Endothelial cell of umbilical vein (primary cell): ENCODE results near the gene FIS1. TPM values are rescaled to one million over a fixed set of nuclear protein-coding genes. Genes with fewer than 3 reads are reported as not detected.
"Not testable (repeated sequence)": the region's sequence is repeated elsewhere in the genome, so short reads cannot be mapped to it uniquely, and the experiment has no call there.

Experiments
- BruUV-seq: library from RNA; stranded (reverse); fragments of 400-500 nt; replicated peaks from 2 replicates; lab custom pipeline; 2021; lab: Mats Ljungman, UMichigan
- CTCF ChIA-PET: fragments of 300-600, 350-600 bp; sonication (Branson Sonifier 250); formaldehyde crosslinking; loops from one replicate; lab custom pipeline; 2021; ENCODE audit warnings: antibody characterized with exemption, inconsistent platforms; lab: Charles Lee
- POLR2A ChIA-PET: fragments of 300-600, 350-600 bp; sonication (Branson Sonifier 250); formaldehyde crosslinking; loops from one replicate; lab custom pipeline; 2021; ENCODE audit warnings: antibody characterized with exemption, inconsistent platforms; lab: Charles Lee
- DNase-seq: peaks from one replicate; pipeline ENCODE4 v3.0.0-alpha.2; 2011; ENCODE audit warnings: low read depth, low spot score
- FAIRE-seq: peaks from 2 replicates; lab custom pipeline; 2011; peaks lifted over from hg19 to GRCh38; lab: Jason Lieb, UNC
- H2AFZ ChIP-seq: 2 replicates; pipeline ENCODE4 v1.6.0; 2012; ENCODE audit warnings: low read depth, low read length, control low read depth, inconsistent platforms
- H3K27ac ChIP-seq: 2 replicates; pipeline ENCODE4 v1.5.1; 2011; ENCODE audit warnings: low read depth, mild to moderate bottlenecking, control low read depth, low read length, moderate library complexity; ENCODE audit not compliant: insufficient read depth
- H3K27me3 ChIP-seq, 2 experiments: 2 replicates each; pipeline versions ENCODE4 v1.6.0 to v1.6.1; 2011; ENCODE audit warnings: low read length in 2 of 2, mixed read lengths in 1 of 2; ENCODE audit not compliant: control insufficient read depth in 2 of 2, insufficient read depth in 2 of 2
- H3K36me3 ChIP-seq, 2 experiments: 2 replicates in 1 of 2; 3 replicates in 1 of 2; pipeline ENCODE4 v1.5.1; 2011; ENCODE audit warnings: low read length in 2 of 2, mild to moderate bottlenecking in 1 of 2, moderate library complexity in 1 of 2; ENCODE audit not compliant: control insufficient read depth in 2 of 2, insufficient read depth in 2 of 2; ENCODE audit errors: extremely low read depth in 1 of 2
- H3K4me1 ChIP-seq: 3 replicates; pipeline ENCODE4 v1.5.1; 2011; ENCODE audit warnings: mild to moderate bottlenecking, low read length; ENCODE audit not compliant: control insufficient read depth, insufficient read depth; ENCODE audit errors: extremely low read depth
- H3K4me2 ChIP-seq: 2 replicates; pipeline ENCODE4 v1.6.1; 2011; ENCODE audit warnings: low read length, control low read depth, mixed read lengths; ENCODE audit not compliant: insufficient read depth
- H3K4me3 ChIP-seq, 3 experiments: fragments of 200-600 bp in 1 of 3; sonication (generic), shearing (Covaris generic) in 1 of 3; replicated peaks in 1 of 3; 2 replicates each; pipeline ENCODE4 v1.5.1; 2011 to 2016; ENCODE audit warnings: control low read depth in 3 of 3, low read length in 3 of 3, mild to moderate bottlenecking in 2 of 3, inconsistent platforms in 1 of 3, low read depth in 1 of 3, moderate library complexity in 1 of 3; ENCODE audit not compliant: insufficient read depth in 1 of 3
- H3K79me2 ChIP-seq: 2 replicates; pipeline ENCODE4 v1.6.0; 2012; ENCODE audit warnings: low read length, inconsistent platforms; ENCODE audit not compliant: control insufficient read depth, insufficient read depth
- H3K9ac ChIP-seq: replicated peaks from 2 replicates; pipeline ENCODE3; 2011; ENCODE audit warnings: low read length, control low read depth; ENCODE audit not compliant: insufficient read depth; ENCODE audit errors: extremely low read depth
- H3K9me1 ChIP-seq: replicated peaks from 3 replicates; pipeline ENCODE4 v1.6.0; 2011; ENCODE audit warnings: mild to moderate bottlenecking, low read length; ENCODE audit not compliant: control insufficient read depth, insufficient read depth; ENCODE audit errors: extremely low read depth
- H3K9me3 ChIP-seq: replicated peaks from 2 replicates; pipeline ENCODE4 v1.5.1; 2012; ENCODE audit warnings: low read length, inconsistent platforms; ENCODE audit not compliant: control insufficient read depth, insufficient read depth
- H4K20me1 ChIP-seq: replicated peaks from 2 replicates; pipeline ENCODE3; 2011; ENCODE audit warnings: mild to moderate bottlenecking, low read length; ENCODE audit not compliant: control insufficient read depth, insufficient read depth; ENCODE audit errors: extremely low read depth
- EZH2 ChIP-seq: IDR thresholded peaks from 2 replicates; pipeline ENCODE4 v1.6.1; 2012; ENCODE audit warnings: borderline replicate concordance, low read depth, mild to moderate bottlenecking, moderate library complexity, low read length, inconsistent platforms; ENCODE audit not compliant: severe bottlenecking
- FOS ChIP-seq: IDR thresholded peaks from 2 replicates; pipeline ENCODE4 v1.6.1; 2011; ENCODE audit warnings: mild to moderate bottlenecking, low read length, moderate library complexity, borderline replicate concordance; ENCODE audit not compliant: insufficient read depth
- GATA2 ChIP-seq: IDR thresholded peaks from 2 replicates; pipeline ENCODE4 v1.7.0; 2011; ENCODE audit warnings: low read depth, mild to moderate bottlenecking, moderate library complexity, mixed read lengths, low read length; ENCODE audit not compliant: insufficient read length, insufficient read depth
- JUN ChIP-seq: IDR thresholded peaks from 2 replicates; pipeline ENCODE4 v1.6.1; 2011; ENCODE audit warnings: borderline replicate concordance, low read depth; ENCODE audit not compliant: insufficient read length, insufficient read depth
- MYC ChIP-seq: IDR thresholded peaks from one replicate; pipeline ENCODE4 v1.6.1; 2011; ENCODE audit warnings: mild to moderate bottlenecking, low read depth, low read length
- POLR2A ChIP-seq: IDR thresholded peaks from 2 replicates; pipeline ENCODE4 v1.6.1; 2012; ENCODE audit warnings: low read depth, mild to moderate bottlenecking, control low read depth, low read length
- POLR2AphosphoS5 ChIP-seq: IDR thresholded peaks from 2 replicates; pipeline ENCODE4 v1.6.1; 2012; ENCODE audit warnings: low read depth, mild to moderate bottlenecking, control low read depth, low read length, moderate library complexity; ENCODE audit not compliant: insufficient read depth
- dilution Hi-C: fragments of 300-500 bp; cut with MboI; formaldehyde crosslinking; loops from one replicate; pipeline ENCODE4 v1.15.0; 2019; ENCODE audit warnings: low sequenced_read_pairs; ENCODE audit not compliant: extremely low pct_ligation_motif_present
- intact Hi-C: fragments of 100-400 bp; cut with micrococcal nuclease; formaldehyde crosslinking; loops from one replicate; pipeline ENCODE4 v1.10.0; 2022
- polyA plus RNA-seq, 4 experiments: library from polyadenylated mRNA; depleted of rRNA in 3 of 4; stranded (reverse) in 3 of 4; unstranded in 1 of 4; fragments of >200 nt; gene quantifications; 2 replicates each; pipeline versions ENCODE4 v1.2.1 to v1.2.3, GENCODE V29; 2011 to 2012; ENCODE audit warnings: missing spikeins in 1 of 4
- total RNA-seq: library from RNA; stranded (reverse); gene quantifications from 2 replicates; pipeline ENCODE4 v1.2.3, GENCODE V29; 2021
- TF ChIP-seq, protein P1 (sequence below): IDR thresholded peaks from 2 replicates; pipeline ENCODE4 v1.6.1; 2011; ENCODE audit not compliant: insufficient read depth, insufficient read length
- TF ChIP-seq, protein P2 (sequence below), 2 donors: IDR thresholded peaks; 1 replicate in 1 of 2; 2 replicates in 1 of 2; pipeline ENCODE4 v1.5.1; 2011; ENCODE audit warnings: low read length in 2 of 2, mild to moderate bottlenecking in 2 of 2, moderate library complexity in 2 of 2, control low read depth in 1 of 2, inconsistent platforms in 1 of 2, low read depth in 1 of 2; ENCODE audit not compliant: insufficient read depth in 1 of 2; ENCODE audit errors: extremely low read depth in 1 of 2

The FIS1 gene
- total and polyA plus RNA-seq, 2 donors (not counting 3 experiments of a cell fraction or from before 2014, with no cell fraction given): 132 to 330 TPM

DNA sequence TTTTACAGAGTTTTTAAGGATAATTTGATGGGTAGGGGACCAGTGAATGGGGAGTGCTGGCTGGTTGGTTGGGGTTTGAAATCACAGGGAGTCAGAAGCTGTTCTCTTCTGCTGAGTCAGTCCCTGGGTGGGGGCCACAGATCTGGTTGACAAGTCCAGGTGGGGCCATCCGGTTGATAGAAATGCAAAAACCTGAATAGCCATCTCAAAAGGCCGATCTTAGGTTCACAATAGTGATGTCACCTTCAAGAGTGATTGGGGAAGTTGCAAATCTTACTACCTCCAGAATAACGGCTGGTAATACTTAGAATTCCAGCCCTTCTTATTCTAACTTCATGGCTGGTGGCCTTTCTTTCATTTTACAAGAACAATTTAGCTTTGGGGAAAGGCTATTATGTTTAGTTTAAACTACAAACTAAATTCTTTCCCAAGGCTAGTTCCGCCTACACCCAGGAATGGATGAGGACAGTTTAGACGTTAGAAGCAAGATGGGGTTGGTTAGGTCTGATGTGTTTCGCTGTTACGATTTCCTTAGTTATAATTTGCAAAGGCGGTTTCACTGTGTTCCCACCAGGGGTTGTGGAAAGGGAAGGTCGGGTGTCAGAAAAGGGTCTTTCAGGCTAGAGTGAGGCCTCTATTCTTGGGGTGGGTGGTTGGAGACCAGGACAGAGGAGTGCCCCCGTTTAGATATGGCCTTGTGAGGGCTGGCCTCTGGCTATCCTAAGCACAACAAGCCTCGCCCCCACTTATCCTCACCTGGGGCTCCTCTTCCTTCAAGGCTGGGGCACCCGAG is 49.4 kb upstream of the FIS1 start:
- Histone ChIP-seq H3K9ac (no peak overlapping the region), H3K36me3 (no peaks in the 10 kb centered on the region), H3K79me2 (no peaks in the 10 kb centered on the region), H3K4me2 (no peak overlapping the region), H3K9me1 (no peaks in the 10 kb centered on the region), H3K27me3 (peaks cover 20 to 23% of the 10 kb centered on the region in 2 experiments), H3K4me1 (no peaks in the 10 kb centered on the region), H4K20me1 (no peaks in the 10 kb centered on the region), H2AFZ (no peak overlapping the region), H3K9me3 (no peaks in the 10 kb centered on the region), H3K27ac (no peak overlapping the region), H3K4me3 (no peak overlapping the region)
- TF ChIP-seq, protein P1, sequence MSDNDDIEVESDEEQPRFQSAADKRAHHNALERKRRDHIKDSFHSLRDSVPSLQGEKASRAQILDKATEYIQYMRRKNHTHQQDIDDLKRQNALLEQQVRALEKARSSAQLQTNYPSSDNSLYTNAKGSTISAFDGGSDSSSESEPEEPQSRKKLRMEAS: no peak
- TF ChIP-seq POLR2A: no peak
- no peak for TF ChIP-seq EZH2
- TF ChIP-seq GATA2: no peak
- TF ChIP-seq FOS: no peak
- TF ChIP-seq JUN: no peak
- TF ChIP-seq MYC: no peak
- TF ChIP-seq, protein P2, sequence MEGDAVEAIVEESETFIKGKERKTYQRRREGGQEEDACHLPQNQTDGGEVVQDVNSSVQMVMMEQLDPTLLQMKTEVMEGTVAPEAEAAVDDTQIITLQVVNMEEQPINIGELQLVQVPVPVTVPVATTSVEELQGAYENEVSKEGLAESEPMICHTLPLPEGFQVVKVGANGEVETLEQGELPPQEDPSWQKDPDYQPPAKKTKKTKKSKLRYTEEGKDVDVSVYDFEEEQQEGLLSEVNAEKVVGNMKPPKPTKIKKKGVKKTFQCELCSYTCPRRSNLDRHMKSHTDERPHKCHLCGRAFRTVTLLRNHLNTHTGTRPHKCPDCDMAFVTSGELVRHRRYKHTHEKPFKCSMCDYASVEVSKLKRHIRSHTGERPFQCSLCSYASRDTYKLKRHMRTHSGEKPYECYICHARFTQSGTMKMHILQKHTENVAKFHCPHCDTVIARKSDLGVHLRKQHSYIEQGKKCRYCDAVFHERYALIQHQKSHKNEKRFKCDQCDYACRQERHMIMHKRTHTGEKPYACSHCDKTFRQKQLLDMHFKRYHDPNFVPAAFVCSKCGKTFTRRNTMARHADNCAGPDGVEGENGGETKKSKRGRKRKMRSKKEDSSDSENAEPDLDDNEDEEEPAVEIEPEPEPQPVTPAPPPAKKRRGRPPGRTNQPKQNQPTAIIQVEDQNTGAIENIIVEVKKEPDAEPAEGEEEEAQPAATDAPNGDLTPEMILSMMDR (IDR thresholded peaks at IDR 0.05; ENCODE audit: extremely low read depth in 1 of 2, insufficient read depth in 1 of 2, low read depth in 1 of 2, low read length in 2 of 2): no peak
- no peak for TF ChIP-seq POLR2AphosphoS5
- intact Hi-C loops (loop anchor here (10.0 kb wide), 1 partner anchor 399 kb away; the partner anchor contains the start of gene ACHE), dilution Hi-C loops (no loop called here)
- BruUV-seq: no TSS peak
- ChIA-PET CTCF (interaction anchor here (2.1 to 5.2 kb wide), 2 partner anchors 12 to 102 kb away, joined by 6 to 29 read pairs; no protein-coding TSS in a partner anchor), POLR2A (no interaction called here)
- FAIRE-seq (no peak), DNase-seq (no peak)

DNA sequence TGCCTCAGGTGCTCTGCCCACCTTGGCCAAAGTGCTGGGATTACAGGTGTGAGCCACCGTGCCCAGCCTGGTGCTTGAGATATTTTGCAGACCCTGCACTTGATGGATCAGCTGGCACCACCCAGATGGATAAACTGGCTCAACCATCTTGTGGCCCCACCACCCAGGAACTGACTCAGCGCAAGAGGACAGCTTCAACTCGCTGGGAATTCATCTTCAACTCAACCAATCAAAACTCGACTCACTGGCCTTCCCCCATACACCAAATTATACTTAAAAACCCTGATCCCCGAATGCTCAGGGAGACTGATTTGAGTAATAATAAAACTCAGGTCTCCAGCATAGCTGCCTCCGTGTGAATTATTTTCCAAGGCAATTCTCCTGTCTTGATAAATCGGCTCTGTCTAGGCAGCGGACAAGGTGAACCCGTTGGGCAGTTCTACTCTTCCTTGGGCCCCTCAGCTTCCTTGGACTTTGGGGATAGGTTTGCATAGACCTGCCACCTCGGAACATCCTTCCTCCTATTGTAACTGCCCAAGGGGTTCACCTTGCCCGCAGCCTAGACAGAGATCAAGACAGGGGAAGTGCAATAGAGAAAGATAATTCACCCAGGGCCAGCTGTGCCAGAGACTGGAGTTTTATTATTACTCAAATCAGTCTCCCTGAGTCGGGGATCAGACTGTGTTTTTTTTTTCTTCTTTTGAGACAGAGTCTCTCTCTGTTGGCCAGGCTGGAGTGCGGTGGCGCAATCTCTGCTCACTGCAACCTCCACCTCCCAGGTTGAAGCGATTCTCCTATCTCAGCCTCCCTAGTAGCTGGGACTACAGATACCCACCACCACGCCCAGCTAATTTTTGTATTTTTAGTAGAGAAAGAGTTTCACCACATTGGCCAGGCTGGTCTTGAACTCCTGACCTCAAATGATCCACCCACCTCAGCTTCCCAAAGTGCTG is 48.5 kb upstream of the FIS1 start:
- FAIRE-seq, H3K27ac ChIP-seq, H3K79me2 ChIP-seq, H3K9me1 ChIP-seq, H3K36me3 ChIP-seq, H2AFZ ChIP-seq, H3K4me1 ChIP-seq, H3K9me3 ChIP-seq, H3K9ac ChIP-seq, POLR2A ChIA-PET, DNase-seq, H3K4me2 ChIP-seq, BruUV-seq, H4K20me1 ChIP-seq, dilution Hi-C loops, H3K4me3 ChIP-seq: not testable (repeated sequence)
- CTCF ChIA-PET: interaction anchor here (0.8 to 5.2 kb wide), 6 partner anchors 11 to 150 kb away, joined by 3 to 127 read pairs (median 14); partner anchors contain the start of gene ZNHIT1
- peaks cover 15% of the 10 kb centered on the region in 2 experiments for H3K27me3 ChIP-seq
- intact Hi-C loops: loop anchor here (10.0 kb wide), 1 partner anchor 399 kb away; the partner anchor contains the start of gene ACHE
